AG08396 (cell line): Measurements from ENCODE around the gene CHI3L1.
A peak's percentile ranks its signal among the peaks of the same experiment; 100 is the strongest.

Experiments used
- DNase-seq: peaks from one replicate; pipeline ENCODE4 v3.0.0; 2012; ENCODE audit warnings: low spot score, mixed read lengths

CHI3L1 gene

DNA sequence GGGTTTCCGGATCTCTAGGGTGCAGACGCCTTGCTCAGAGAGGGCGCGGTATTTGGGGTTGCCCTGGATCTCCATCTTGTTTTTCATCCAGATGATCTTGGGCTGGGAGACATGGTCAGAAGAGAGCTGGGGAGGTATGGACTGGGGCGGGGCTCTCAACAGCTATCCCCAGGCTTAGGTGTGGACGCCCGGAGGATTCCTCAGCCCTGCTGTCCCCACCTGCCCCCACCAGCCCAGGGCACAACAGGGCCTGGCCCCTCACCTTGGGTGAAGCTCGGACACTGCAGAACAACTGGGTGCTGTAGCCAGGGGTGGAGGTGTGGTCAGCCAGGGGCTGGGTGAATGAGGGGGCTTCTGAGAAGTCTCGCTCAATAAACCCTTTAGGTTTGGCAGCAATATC lies 17.5 kb downstream of the CHI3L1 start:
- no peak for DNase-seq

DNA sequence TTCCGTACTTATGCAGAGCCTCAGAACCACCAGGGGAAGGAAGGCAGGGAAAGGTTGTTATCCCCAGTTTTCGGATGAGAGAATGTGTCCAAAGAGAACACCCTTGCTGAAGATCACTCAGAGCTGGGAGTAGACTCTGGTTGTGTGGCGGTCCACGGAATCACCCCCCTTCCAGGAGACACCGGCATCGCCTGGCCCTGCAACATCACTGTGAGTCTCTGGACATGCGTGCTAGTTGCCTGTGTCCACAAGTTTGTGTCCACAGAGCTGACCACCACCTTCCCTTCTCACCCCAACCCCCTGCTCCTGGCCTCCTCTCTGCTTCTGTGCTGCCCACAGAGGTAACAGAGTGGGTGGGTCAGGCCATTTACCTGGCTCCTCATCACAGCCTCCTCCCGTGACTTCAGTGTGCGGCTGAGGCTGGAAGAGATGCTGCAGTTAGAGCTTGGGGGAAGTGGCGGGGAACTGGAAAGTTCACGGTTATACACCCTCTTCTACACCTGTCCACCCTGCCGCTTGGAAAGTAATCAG lies 18.2 kb downstream of the CHI3L1 start:
- no peak for DNase-seq

DNA sequence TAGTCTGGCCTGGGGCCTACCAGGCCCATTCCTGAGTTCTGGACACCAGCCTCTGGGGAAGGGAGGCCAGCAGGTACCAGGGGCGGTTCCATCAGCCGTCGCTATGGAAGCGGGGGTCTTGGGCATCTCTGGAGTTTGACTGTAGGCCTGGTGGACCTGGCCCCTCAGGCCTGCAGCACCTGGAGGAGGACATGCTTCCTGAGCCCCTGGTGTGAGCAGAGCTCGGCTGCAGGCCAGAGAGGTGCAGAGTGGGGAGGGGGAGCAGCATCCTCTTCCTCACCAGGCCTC lies 18.6 kb downstream of the CHI3L1 start:
- no peak for DNase-seq

DNA sequence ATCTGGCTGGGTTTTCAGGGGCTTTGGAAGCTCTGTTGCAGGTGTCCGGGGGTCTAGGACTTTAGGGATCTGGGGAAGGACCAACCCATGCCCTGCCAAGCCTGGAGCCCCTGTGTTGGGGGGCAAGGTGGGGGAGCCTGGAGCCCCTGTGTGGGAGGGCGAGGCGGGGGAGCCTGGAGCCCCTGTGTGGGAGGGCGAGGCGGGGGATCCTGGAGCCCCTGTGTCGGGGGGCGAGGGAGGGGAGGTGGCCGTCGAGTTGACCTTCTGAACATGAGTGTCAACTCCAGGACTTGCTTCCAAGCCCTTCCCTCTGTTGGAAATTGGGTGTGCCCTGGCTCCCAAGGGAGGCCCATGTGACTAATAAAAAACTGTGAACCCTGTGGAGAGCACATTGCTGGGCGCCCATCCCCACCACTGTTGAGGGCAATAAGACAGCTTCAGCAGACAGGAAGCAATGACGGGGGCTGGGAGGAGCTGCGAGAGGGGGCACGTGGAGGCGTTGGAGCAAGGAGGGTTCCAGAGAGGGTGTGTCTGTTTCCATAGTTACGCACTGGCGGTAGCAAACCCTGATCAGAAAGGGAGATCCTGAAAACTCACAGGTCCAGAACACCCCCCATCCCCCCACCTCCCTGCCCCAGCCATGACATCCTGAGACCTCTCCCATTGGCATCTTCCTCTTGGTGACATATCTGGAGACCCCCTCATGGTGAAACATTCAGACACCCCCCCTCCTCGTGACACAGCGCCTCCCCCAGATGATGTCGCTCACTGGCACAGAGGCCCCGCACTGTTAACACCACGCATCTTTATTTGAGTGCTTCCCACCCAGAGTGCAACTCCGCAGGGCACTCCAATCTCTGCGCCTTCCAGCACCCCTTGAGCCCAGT lies 19.2 kb downstream of the CHI3L1 start:
- DNase-seq = no peak

DNA sequence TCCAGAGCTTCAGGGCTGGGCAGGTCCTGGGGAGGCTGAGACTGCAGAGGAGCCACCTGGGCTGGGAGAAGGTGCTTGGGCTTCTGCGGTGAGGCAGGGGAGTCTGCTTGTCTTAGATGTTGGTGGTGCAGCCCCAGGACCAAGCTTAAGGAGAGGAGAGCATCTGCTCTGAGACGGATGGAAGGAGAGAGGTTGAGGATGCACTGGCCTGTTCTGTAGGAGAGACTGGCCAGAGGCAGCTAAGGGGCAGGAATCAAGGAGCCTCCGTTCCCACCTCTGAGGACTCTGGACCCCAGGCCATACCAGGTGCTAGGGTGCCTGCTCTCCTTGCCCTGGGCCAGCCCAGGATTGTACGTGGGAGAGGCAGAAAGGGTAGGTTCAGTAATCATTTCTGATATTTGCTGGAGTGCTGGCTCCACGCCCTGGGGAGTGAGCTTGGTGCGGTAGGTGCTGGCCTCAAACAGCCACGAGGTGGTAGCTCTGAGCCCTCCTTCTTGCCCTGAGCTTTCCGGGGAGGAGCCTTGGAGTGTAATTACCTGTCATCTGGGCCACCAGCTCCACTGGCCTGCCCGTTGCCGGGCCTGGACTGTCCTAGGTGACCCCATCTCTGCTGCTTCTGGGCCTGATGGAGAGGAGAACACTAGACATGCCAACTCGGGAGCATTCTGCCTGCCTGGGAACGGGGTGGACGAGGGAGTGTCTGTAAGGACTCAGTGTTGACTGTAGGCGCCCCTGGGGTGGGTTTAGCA lies 20.1 kb downstream of the CHI3L1 start:
- no peak for DNase-seq

DNA sequence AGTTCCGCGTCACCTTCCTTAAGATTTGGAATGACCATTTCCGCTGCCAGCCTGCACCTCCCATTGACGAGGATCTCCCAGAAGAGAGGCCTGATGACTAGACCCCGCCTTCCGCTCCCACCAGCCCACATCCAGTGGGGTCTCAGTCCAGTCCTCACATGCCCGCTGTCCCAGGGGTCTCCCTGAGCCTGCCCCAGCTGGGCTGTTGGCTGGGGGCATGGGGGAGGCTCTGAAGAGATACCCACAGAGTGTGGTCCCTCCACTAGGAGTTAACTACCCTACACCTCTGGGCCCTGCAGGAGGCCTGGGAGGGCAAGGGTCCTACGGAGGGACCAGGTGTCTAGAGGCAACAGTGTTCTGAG lies 20.7 kb downstream of the CHI3L1 start:
- no peak for DNase-seq

DNA sequence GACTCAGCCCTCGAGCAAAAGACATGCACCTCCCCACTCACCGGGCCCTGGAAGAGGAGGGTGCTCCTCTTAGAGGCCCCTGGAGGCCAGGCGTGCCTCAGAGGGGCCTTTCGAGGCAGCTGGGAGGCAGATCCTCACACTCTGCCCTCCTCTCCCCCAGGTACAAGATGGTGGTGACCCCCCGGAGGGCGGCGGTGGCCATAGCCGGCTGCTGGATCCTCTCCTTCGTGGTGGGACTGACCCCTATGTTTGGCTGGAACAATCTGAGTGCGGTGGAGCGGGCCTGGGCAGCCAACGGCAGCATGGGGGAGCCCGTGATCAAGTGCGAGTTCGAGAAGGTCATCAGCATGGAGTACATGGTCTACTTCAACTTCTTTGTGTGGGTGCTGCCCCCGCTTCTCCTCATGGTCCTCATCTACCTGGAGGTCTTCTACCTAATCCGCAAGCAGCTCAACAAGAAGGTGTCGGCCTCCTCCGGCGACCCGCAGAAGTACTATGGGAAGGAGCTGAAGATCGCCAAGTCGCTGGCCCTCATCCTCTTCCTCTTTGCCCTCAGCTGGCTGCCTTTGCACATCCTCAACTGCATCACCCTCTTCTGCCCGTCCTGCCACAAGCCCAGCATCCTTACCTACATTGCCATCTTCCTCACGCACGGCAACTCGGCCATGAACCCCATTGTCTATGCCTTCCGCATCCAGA lies 21.3 kb downstream of the CHI3L1 start:
- no peak for DNase-seq

DNA sequence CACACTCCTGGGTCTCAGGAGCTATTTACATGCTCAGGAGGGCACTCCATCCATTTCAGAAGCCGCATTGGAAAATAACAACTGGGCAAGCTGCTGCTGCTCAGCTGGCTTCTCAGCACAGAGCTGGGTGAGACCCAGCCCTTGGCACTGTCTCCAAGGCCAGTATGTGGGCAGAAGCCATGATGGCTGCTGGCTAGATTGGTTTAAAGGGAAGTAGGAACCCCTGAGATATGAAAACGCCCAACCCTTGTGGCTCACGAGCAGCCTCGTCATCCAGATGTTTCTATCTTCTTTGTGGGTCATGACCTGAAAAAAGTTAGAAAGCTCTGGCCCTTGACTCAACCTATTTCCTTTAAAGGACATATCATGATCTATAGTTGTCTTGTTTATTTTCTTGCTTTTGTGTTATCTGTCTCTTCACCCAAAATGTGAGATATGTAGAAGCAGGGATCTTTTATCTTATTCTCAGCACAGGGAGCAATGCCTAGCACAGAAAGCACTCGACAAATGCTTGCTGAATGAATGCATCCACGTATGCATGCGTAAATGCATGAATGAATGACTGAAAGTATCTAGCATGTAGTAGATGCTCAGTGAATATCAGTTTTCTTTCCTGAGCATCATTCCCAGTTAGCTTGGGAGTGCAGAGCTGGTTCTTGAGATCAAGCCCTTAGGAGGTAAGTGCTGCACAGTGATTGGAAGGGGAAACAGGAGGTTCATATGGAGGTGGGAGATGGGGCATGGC lies 22.4 kb downstream of the CHI3L1 start:
- no peak for DNase-seq

DNA sequence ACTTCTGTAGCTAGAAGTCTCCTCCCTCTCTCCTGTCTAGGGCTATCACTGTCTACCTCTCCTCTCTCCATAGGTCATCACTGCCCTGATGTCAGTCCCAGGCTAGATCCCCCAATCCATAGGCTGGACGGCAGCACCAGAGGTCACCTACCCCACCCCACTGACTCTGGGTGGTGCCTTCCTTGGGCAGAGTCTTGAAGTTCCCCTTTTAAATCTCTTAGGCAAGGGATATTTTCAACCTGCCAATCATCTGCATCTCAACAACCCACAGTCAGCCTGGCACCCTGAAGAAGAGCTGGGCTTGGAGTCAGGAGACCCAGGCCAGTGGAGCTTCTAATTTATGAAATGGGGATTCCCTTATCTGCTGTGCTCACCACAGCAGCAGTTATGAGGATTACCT lies 24.1 kb downstream of the CHI3L1 start:
- DNase-seq = no peak

DNA sequence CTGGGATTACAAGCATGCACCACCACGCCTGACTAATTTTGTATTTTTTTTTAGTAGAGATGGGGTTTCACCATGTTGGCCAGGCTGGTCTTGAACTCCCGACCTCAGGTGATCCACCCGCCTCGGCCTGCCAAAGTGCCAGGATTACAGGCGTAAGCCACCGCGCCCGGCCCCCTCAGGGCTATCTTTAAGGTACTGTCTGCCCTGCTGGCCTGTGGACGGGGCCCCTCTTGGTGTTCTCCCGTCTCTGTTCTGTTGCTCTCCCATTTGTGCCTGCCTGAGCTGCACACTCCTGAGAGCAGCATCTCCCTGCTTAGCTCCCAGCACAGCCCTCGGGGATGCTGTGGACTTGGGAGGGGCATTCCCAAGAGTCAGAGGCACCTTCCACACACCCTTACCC lies 24.8 kb downstream of the CHI3L1 start:
- DNase-seq = no peak

DNA sequence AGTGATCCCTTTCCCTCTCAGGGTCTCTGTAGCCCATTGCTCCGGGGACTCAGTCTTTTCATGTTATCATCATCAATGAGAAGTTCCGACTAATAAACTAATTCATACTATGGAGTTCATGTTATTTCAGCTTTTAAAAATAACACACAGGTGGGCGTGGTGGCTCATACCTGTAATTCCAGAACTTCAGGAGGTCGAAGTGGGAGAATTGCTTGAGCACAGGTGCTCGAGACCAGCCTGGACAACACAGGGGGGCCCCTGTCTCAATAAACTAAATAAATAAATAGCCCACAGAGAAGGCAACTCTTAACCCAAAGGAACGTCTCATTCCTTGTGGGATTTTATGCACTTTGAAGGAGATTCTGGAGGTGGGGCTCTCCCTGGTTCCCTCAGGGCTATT lies 25.3 kb downstream of the CHI3L1 start:
- DNase-seq = no peak

DNA sequence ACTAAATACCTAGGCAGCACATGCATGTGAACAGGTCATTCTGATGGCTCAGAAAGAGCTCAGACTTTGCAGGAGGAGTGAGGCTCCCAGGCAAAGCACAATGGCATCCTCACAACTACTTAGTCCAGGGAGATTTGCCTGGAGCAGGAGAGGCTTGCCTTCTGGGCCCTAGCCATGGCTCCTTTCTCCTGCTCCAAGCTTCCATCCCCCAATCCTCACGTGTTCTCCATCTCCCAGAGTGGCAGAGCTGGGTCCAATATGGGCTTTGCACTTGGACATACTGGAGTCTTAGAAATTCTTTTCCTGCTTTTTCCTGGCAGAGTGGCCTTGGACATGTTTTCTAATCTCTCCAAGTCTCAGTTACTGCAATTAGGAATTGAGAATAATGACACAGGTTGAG lies 26.7 kb downstream of the CHI3L1 start:
- DNase-seq = no peak

DNA sequence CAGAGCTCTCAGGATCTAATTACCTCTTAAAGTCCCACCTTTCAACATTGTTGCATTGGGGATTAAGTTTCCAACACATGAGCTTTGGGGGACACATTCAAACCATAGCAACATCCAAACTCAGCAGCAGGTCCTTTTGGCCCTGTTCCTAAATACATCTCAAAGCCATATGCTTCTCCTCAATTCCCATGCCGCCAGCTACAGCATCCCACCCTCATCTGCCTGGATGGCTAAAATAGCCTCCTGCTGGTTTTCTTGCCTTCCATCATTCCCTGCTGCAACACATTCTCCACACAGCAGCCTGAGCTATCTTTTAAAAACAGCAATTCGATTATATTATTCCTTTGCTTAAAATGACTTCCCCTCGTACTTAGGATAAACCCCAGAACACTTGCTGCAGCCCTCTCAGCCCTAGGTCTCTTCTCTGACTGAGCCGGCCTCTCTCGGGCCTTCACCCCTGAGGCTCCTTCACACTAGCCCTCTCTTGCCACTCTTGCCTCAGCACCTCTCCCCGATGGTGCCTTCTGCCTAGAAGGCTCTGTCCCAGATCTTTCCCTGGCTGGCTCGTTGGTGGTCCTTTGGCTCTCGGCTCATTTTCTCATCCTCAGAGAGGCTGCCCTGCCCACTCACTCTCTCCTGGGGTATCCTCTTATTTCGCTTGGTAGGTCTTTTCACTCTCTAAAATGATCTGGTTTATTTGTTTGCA lies 27.4 kb downstream of the CHI3L1 start:
- DNase-seq = no peak

DNA sequence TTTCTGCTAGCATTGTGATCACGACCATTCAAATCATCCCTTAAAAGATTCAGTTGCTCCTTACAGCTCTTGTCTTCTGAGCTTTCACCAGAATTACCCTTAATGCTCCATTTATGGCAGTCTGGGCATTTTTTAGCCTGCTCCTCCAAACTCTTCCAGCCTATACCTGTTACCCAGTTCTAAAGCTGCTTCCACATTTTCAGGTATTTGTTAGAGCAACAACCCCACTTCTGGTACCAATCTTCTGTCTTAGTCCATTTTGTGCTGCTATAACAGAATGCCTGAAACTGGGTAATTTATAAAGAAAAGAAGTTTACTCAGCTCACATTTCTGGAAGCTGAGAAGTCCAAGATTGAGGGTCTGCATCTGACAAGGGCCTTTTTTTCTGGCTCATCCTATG lies 28.1 kb downstream of the CHI3L1 start:
- no peak for DNase-seq

DNA sequence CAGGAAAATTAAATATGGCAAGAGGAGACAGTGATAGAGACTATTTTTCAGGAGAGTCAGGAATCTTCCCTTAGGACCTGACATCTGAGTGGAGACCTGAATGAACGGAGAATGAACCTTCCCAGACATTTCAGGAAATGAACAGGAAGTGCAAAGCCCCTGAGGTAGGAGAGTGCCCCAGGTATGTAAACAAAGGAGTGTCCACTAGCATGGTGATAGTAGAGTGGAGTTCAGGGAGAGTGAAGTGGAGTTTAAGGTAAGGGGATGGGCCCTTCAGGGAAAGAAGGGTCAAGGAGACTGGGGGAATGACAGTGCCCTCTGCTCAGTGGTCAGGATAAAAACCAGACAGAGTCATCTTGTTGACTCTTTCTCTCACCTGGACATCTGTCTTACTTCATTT lies 30.2 kb downstream of the CHI3L1 start:
- no peak for DNase-seq

DNA sequence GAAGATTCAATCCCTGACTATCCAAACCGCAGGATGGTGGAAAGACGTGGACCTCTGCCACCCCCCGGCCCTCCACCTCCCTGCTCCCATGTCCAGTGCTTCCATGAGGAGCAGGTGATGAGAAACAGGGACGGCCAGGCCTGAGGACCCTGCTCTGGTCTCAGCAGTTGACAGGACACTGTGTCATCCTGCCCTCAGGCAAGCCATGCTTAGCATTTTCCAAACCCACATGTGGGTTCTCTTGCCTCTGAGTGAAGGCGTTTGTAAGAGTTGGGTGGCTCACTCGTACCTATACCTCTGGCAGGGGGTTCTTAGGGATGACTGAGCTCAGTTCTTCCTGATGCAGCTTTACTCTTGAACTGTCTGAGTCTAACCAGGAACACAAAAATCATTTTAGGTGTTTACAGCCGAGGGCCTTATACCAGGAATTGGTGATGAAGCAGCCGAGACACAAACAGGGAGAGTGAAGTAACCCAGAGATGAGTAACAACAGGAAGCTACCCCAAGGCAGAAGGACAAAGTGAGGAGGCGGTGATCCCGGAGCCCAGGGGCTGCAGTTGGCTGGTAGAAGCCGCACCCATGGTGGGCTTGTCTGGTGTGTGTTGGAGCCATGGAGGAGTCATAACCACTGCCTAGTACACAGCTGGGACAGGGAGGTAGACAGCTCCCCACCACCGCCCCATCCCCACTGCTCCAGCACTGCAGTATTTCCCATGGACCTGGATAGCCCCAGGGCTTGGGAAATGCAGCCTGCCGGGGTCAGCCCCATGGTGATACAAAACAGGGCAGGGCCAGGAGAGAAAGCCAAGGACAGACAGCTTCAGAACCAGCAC lies 32.3 kb downstream of the CHI3L1 start:
- no peak for DNase-seq

DNA sequence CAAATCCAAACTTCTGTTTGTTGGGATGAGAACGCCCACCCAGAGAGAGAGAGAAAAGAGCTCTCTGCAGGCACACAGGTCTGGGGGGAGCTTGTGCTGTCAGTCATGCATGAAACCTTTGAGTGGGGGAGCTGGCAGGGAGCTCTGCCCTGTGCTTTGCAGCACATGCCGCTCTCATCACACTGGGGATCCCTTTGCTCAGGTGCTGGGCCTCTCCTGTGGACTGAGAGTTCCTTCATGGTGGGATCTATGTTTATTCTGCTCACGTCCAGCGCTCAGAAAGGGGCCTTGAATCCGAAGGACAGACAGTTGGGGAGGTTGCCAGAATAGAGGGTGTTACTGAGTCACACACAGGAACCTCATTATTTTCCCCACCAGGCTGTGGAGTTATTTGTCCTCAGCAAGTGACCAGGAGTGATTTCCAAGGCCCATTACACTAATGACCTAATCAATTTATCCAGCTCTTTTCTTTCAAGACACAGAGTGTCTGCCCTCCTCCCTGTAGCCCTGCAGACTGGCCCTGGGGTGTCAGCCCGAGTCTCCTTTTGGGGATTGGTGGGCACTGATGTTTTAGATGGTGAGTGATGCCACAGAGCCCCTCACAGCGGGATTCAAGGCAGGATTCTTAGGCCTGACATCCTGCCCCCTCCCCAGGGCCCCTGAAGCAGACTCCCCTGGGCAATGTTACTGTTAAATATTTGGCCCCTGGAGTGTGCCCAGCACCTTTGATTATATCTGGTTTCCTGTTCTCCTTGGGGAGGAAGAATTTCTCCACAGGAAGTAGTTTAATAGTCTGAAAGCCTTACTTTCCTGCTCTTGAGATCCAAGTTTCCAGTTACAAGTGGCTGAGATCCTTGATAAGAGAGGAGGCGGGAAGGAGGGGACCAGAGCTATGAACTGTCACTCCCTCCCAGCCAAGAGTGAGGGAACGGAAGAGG lies 33.2 kb downstream of the CHI3L1 start:
- no peak for DNase-seq

DNA sequence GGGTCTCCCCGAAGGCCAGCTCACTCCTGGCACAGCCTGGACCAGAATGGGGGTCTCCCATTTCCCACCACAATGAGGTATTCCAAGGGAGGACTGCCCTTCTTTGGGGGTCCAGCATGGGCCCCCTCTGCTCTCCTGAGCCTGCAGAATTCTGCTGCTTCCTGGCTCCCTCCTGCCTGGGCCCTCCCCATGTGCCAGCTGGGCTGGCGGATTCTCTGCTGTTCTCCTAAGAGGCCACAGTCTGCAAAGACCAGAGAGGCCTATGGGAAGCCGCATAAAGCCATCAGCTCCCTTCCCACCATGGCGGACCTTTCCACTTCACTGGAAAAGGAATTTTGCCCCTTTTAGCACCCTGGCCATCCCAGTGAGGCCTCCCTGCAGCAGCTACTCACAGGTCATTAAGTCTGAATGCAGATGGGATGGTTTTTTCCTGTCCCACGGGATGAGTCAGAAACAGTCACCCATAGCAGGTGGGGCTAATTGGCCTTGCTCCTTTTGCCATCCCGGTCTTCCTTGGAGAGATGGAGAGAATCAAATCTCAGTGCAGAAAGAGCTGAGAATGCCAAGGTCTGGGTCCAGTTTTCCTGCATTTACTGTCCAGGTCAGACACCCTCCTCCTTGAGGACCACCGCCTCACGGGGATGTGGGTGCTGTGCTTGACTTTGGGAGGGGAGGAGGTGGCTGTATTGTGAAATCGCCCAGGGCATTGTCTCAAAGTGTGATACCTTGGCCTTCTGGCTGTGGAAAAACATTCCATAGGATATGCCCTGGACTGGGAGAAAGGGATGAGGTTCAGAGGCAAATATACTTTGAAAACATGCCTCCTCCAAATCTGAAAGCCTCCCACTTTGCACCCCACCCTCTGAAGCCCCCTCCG lies 34.1 kb downstream of the CHI3L1 start:
- DNase-seq = peak; percentile 44
